GM21526 (cell line): ENCODE data around the gene SIPA1.

Experiments
- ATAC-seq: cut with Tn5 transposase; IDR thresholded peaks from one replicate; pipeline ENCODE4 v1.9.1; 2021; ENCODE audit warnings: moderate library complexity; ENCODE audit not compliant: unreplicated experiment, low FRiP score

The SIPA1 gene

GRCh38 chr11:65641297-65642013, 3.6 kb downstream of the SIPA1 start:
- ATAC-seq, result no peak

- ATAC-seq, result no peak
These were observed 4.2 kb downstream of the SIPA1 start for GRCh38 chr11:65642014-65642671.

GRCh38 chr11:65643971-65644370, 6.1 kb downstream of the SIPA1 start:
- ATAC-seq, result no peak

GRCh38 chr11:65644837-65645236, 6.9 kb downstream of the SIPA1 start:
- ATAC-seq, result no peak

GRCh38 chr11:65645710-65646109, 7.8 kb downstream of the SIPA1 start:
- no peak for ATAC-seq

GRCh38 chr11:65646288-65646957, 8.5 kb downstream of the SIPA1 start:
- no peak for ATAC-seq

GRCh38 chr11:65646958-65647701, 9.2 kb downstream of the SIPA1 start:
- no peak for ATAC-seq

GRCh38 chr11:65648997-65649493, 11.1 kb downstream of the SIPA1 start:
- no peak for ATAC-seq

GRCh38 chr11:65649656-65650546, 12.0 kb downstream of the SIPA1 start:
- no peak for ATAC-seq

GRCh38 chr11:65650547-65651338, 12.8 kb downstream of the SIPA1 start:
- ATAC-seq, result no peak

- ATAC-seq, result no peak
These were observed 13.4 kb downstream of the SIPA1 start for GRCh38 chr11:65651339-65651588.

- no peak for ATAC-seq
These were observed 13.9 kb downstream of the SIPA1 start for GRCh38 chr11:65651589-65652510.

GRCh38 chr11:65652511-65653228, 14.8 kb downstream of the SIPA1 start:
- peak; percentile 58 for ATAC-seq

GRCh38 chr11:65653229-65654225, 15.6 kb downstream of the SIPA1 start:
- ATAC-seq, result no peak

GRCh38 chr11:65654375-65655349, 16.8 kb downstream of the SIPA1 start:
- no peak for ATAC-seq
